Testis (tissue), 2 donors: ENCODE measurements around the gene ZNF263.

Experiments
- CTCF ChIP-seq, 3 experiments: fragments of 450-650 bp in 2 of 3; fragments of 200-600 bp in 1 of 3; sonication (generic) in 1 of 3; IDR thresholded peaks; one replicate each; pipeline ENCODE4 v1.5.1; 2016 to 2019; ENCODE audit warnings: antibody characterized with exemption in 3 of 3, mild to moderate bottlenecking in 2 of 3, moderate library complexity in 1 of 3
- POLR2A ChIP-seq: fragments of 450-650 bp; IDR thresholded peaks from one replicate; pipeline ENCODE4 v1.6.1; 2017; ENCODE audit warnings: antibody characterized with exemption, mild to moderate bottlenecking, moderate library complexity

GRCh38 chr16:3234543-3234856, 48.8 kb upstream of the ZNF263 start:
- no peak for TF ChIP-seq CTCF (IDR thresholded peaks at IDR 0.05)
- no peak for TF ChIP-seq POLR2A
